ENCODE data around the gene TIMM29.

TIMM29 gene
- 15.7 to 21.5 (median 18.8) reads per million in 4 donors for total RNA-seq

- peak; percentile 86 to 95 (median 90) for DNase-seq
These were observed at the start of gene TIMM29, which contains the start of gene YIPF2 for GRCh38 chr19:10928563-10929401. TIMM29 (plus strand) TSS chr19:10928811; CDS start chr19:10928823, 12 bp downstream. YIPF2 (minus strand) TSS chr19:10928639; CDS start chr19:10928410, 229 bp downstream.

- DNase-seq, result no peak
These were observed 47.1 kb upstream of the TIMM29 start for GRCh38 chr19:10881403-10882107.

GRCh38 chr19:10882108-10882457 is 46.5 kb upstream of the TIMM29 start:
- DNase-seq, result no peak

GRCh38 chr19:10884274-10884673 is 44.3 kb upstream of the TIMM29 start:
- DNase-seq, result no peak

- no peak for DNase-seq
These were observed 43.1 kb upstream of the TIMM29 start for GRCh38 chr19:10885201-10886169.

- no peak for DNase-seq
These were observed 40.8 kb upstream of the TIMM29 start for GRCh38 chr19:10887616-10888367.

- DNase-seq, result no peak
These were observed 40.2 kb upstream of the TIMM29 start for GRCh38 chr19:10888421-10888866.

GRCh38 chr19:10889880-10890279 is 38.7 kb upstream of the TIMM29 start:
- DNase-seq, result no peak

GRCh38 chr19:10891405-10892086 is 37.1 kb upstream of the TIMM29 start:
- DNase-seq, result no peak

- DNase-seq, result no peak
These were observed 36.4 kb upstream of the TIMM29 start for GRCh38 chr19:10892256-10892655.

- DNase-seq, result no peak
These were observed 33.7 kb upstream of the TIMM29 start for GRCh38 chr19:10894911-10895213.

GRCh38 chr19:10895363-10895762 is 33.2 kb upstream of the TIMM29 start:
- no peak for DNase-seq

- no peak for DNase-seq
These were observed 32.7 kb upstream of the TIMM29 start for GRCh38 chr19:10895920-10896319.

GRCh38 chr19:10896851-10897526 is 31.6 kb upstream of the TIMM29 start:
- peak in 1 of 5 donors; percentile 33 for DNase-seq

- DNase-seq, result no peak
These were observed 30.0 kb upstream of the TIMM29 start for GRCh38 chr19:10898633-10899032.

GRCh38 chr19:10899151-10899653 is 29.4 kb upstream of the TIMM29 start:
- no peak for DNase-seq

GRCh38 chr19:10907925-10908324 is 20.7 kb upstream of the TIMM29 start:
- DNase-seq, result no peak

GRCh38 chr19:10908380-10908960 is 20.1 kb upstream of the TIMM29 start:
- no peak for DNase-seq

GRCh38 chr19:10911579-10912363 is 16.8 kb upstream of the TIMM29 start:
- DNase-seq, result no peak
